ENCODE results near the gene PLCG1. TPM values are rescaled to one million over a fixed set of nuclear protein-coding genes. Genes with fewer than 3 reads are reported as not detected.

The PLCG1 gene
- total and polyA plus RNA-seq, 2 of the 8 experiments (the other 6 are each of a cell fraction or from before 2014, with no cell fraction given), result 103 to 154 TPM

GRCh38 chr20:41101660-41102059, 35.7 kb upstream of the PLCG1 start:
- Histone ChIP-seq H4K20me1 (replicated peaks in 1 of 2; ENCODE audit: control insufficient read depth in 1 of 2, insufficient read depth in 2 of 2, low read length in 2 of 2) (peaks cover 2 to 3% of the 10 kb centered on the region in 2 experiments), H3K18ac (ENCODE audit: extremely low read depth, low read length) (no peak overlapping the region), H3K23me2 (ENCODE audit: low read depth, low read length) (no peaks in the 10 kb centered on the region), H2BK20ac (ENCODE audit: low read length) (no peak overlapping the region), H3K9me3 (ENCODE audit: insufficient read depth in 2 of 2, low read depth in 1 of 2, low read length in 1 of 2) (no peaks in the 10 kb centered on the region), H4K5ac (ENCODE audit: insufficient read length, low read depth, low read length) (no peak overlapping the region), H4K8ac (ENCODE audit: extremely low read depth, insufficient read depth, low read length) (no peak overlapping the region), H3K27me3 (replicated peaks in 1 of 4; ENCODE audit: control insufficient read depth in 3 of 4, extremely low read depth in 1 of 4, insufficient read depth in 3 of 4, low read length in 3 of 4) (no peaks in the 10 kb centered on the region), H3K9ac (replicated peaks in 1 of 4; ENCODE audit: extremely low read depth in 1 of 4, low read depth in 3 of 4, low read length in 3 of 4) (no peak overlapping the region), H3K27ac (ENCODE audit: low read depth, low read length) (no peak overlapping the region), H2BK5ac (ENCODE audit: low read depth, low read length) (no peak overlapping the region), H3K4me3 (ENCODE audit: extremely low read depth in 1 of 4, insufficient read depth in 2 of 4, low read depth in 3 of 4, low read length in 4 of 4) (no peak overlapping the region), H3K14ac (ENCODE audit: insufficient read length) (no peak overlapping the region), H4K91ac (replicated peaks; ENCODE audit: insufficient read length, low read length) (no peak overlapping the region), H3K79me2 (ENCODE audit: control insufficient read depth in 1 of 2, insufficient read depth in 2 of 2, low read length in 2 of 2) (no peaks in the 10 kb centered on the region), H2AK5ac (ENCODE audit: low read depth, low read length) (no peak overlapping the region), H3K79me1 (ENCODE audit: low read depth, low read length) (no peaks in the 10 kb centered on the region), H3K23ac (ENCODE audit: insufficient read length) (no peak overlapping the region), H3K4me2 (ENCODE audit: insufficient read depth in 1 of 2, low read depth in 2 of 2, low read length in 2 of 2) (no peak overlapping the region), H2BK120ac (replicated peaks; ENCODE audit: low read depth, low read length) (no peak overlapping the region), H2AFZ (ENCODE audit: low read length) (no peak overlapping the region), H3K56ac (replicated peaks; ENCODE audit: insufficient read length, low read depth, low read length) (no peak overlapping the region), H3K36me3 (ENCODE audit: control insufficient read depth in 2 of 4, insufficient read depth in 4 of 4, low read length in 3 of 4) (peaks cover 32 to 76% (median 62%) of the 10 kb centered on the region in 4 experiments), H2BK12ac (ENCODE audit: low read depth, low read length) (no peak overlapping the region), H2BK15ac (ENCODE audit: low read length) (no peak overlapping the region), H3K4me1 (replicated peaks in 1 of 4; ENCODE audit: control insufficient read depth in 3 of 4, insufficient read depth in 4 of 4, low read length in 3 of 4) (no peaks in the 10 kb centered on the region), H3K4ac (replicated peaks; ENCODE audit: insufficient read length, low read depth, low read length) (no peak overlapping the region)
- ChIA-PET CTCF (ENCODE audit: partially characterized antibody) (interaction anchor here (1.2 kb wide), 1 partner anchor 133 kb away, joined by 3 read pairs; no protein-coding TSS in a partner anchor), POLR2A (ENCODE audit: partially characterized antibody) (no interaction called here)
- DNase-seq (ENCODE audit: low read depth in 1 of 2, low spot score in 2 of 2), result no peak
- TF ChIP-seq, protein P1, sequence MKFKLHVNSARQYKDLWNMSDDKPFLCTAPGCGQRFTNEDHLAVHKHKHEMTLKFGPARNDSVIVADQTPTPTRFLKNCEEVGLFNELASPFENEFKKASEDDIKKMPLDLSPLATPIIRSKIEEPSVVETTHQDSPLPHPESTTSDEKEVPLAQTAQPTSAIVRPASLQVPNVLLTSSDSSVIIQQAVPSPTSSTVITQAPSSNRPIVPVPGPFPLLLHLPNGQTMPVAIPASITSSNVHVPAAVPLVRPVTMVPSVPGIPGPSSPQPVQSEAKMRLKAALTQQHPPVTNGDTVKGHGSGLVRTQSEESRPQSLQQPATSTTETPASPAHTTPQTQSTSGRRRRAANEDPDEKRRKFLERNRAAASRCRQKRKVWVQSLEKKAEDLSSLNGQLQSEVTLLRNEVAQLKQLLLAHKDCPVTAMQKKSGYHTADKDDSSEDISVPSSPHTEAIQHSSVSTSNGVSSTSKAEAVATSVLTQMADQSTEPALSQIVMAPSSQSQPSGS (IDR thresholded peaks at IDR 0.05; ENCODE audit: low read length), result no peak
- no peak for TF ChIP-seq BACH1 (IDR thresholded peaks at IDR 0.05; ENCODE audit: low read length)
- WGBS, 2 experiments (ENCODE audit: extremely low coverage in 1 of 2, insufficient coverage in 1 of 2, insufficient read length in 1 of 2, insufficient replicate concordance in 2 of 2, low coverage in 1 of 2, low lambda C conversion rate in 2 of 2, missing lambda C conversion rate in 1 of 2), result 91% methylated on average over 2 of the region's 2 CpGs; no CpG with 5 or more reads in 1 of the 2 experiments
- no peak for FAIRE-seq
